NCI-H82 (cell line): ENCODE measurements around the gene MAPK9.

Experiments
- DNase-seq: peaks from one replicate; lab custom pipeline; 2025; lab: John Stamatoyannopoulos, UW

Gene MAPK9

GRCh38 chr5:180294913-180295555 lies 3.2 kb upstream of the MAPK9 start:
- peak; percentile 44 for DNase-seq

GRCh38 chr5:180294411-180294810 lies 2.5 kb upstream of the MAPK9 start:
- DNase-seq = no peak

DNA sequence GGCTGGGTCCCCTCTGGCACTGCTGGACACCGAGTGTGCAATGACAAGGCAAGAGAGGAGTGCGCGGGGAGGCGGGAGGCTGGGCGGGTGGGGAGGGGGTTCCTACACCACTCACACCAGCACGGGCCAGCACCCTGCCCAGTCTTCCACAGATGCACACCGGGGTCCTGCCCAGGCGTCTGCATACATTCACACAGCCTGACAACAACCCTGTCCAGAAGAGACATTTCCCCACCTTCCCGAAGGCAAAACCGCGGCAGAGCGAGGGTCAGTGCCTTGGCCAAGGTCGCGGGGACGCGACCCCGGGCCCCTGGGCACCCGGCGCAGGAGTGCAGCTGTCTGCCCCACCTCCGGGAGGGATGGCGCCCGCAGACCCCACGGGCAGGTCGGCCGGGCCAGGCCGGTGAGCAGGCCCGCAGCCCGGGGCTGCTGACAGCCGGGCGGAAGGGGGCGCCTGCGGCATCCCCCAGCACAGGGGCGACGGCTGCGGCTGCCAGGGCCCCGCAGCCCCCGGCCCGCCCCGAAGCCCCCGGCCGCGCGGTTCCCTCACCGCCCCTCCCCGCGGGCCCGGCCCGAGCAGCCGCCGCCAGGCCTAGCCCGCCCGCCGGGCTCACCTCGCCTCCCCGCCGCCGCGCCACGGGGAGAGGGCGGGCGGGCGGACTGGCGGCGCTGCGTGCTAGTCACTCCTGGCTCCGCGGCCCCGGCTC lies 496 bp downstream of the MAPK9 start:
- DNase-seq = peak; percentile 23

DNA sequence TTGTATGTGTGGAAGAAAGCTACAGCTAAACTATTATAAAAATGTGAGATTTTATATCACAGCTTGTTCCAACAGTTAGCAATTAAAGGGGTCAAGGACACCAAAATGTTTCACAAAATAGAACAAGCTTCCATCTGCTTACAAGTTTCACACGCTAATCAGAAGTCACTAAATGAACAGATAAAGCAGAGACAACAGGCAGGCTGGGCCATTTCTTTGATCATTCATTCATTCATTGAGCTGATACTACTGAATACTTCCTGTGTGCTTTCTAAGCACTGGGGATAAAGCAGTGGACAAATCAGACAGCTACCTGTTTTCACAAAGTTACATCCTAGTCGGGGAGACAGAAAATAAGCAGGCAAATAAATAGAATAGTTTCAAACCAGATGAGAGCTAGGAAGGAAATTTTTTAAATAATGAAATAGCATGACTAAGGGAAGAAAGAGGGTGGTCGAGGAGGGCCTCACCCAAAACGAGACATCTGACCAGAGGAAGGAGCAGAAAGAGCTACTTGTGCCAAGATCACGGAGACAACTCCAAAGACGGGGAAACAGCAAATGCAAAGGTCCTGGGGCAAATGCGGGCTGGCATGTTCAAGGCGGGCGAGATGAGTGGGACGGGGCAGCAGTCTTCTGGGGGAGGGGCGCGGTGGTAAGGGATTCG lies 1.2 kb downstream of the MAPK9 start:
- DNase-seq = no peak

DNA sequence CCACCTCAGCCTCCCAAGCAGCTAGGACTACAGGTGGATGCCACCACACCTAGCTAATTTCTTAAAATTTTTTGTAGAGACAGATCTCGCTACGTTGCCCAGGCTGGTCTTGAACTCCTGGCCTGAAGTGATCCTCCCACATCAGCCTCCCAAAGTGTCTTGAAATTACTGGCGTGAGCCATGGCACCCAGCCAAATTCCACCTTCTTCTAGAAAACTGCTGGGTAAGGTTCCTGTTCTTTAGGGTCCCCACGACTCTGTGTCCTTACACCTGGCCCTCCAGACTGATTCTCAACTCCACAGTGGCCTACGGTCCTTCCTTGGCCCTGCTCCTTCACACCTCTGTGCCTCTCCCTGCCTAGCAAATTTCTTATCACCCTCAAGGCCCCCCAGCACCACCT lies 1.9 kb downstream of the MAPK9 start:
- DNase-seq = peak; percentile 3

GRCh38 chr5:180289433-180289832 lies 2.5 kb downstream of the MAPK9 start:
- no peak for DNase-seq

DNA sequence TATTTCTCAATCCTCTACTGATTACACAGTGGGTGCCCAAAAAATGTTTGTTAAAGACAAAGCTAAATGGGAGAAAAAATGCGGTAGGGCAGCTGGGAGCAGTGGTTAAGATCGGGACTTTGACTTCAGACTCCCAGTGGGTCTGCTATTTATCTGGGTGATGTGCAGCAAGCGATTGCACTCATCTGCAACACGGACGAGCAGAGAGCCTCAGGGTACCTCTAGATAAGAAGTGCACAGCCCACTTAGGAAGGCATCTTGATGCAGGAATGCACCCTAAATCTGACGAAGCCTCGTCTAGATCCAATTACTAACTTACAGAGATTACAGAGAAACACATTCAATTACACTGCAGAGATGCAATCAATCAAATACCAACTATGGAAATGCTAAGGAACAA lies 4.0 kb downstream of the MAPK9 start:
- DNase-seq = peak; percentile 17

- no peak for DNase-seq
These were observed 4.5 kb downstream of the MAPK9 start for GRCh38 chr5:180287404-180287803.

DNA sequence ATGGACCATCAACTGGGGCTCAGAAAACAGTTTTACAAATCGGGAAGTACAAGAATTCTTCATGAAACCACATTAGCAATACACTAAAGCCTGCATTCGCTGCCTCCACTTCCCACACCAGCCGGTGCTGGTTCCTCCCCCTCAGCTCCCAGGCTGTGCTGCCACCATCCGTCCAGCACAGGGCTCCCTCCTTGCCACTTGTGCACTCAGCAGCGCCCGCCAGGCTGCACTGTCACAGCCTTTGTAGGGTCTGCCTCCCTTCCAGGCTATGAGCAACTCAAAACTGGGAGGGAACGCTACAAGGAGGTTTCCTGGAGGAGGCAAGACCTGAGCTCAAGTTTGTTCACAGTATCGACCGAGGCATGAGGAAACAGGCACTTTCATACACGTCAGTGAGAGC lies 7.7 kb downstream of the MAPK9 start:
- no peak for DNase-seq

DNA sequence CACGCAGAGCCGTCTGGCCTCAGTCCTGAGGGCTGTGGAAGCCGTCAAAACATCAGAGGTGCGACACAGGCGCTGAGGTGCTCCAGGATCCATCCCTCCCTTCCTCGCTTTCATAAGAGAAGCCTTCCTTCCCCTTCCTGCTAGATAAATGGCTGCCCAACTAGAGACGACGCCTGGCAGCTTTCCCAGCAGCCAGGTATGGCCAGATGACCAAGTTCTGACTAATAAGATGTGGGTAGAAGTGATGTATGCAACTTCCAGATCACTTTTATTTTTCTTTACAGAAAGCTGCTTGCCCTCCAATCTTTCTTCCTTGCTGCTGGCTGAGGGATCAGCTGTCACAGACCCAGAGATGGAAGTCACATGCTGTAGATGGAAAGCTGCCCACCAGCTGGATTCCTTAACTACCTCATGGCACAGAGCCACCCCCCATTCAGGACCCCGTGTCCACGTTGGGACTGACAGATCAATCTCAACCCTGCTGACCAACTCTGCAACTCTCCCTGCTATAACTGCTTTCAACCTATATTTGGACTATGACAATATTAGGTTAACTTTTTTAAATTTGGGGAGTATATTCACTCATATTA lies 8.8 kb downstream of the MAPK9 start:
- DNase-seq = no peak

DNA sequence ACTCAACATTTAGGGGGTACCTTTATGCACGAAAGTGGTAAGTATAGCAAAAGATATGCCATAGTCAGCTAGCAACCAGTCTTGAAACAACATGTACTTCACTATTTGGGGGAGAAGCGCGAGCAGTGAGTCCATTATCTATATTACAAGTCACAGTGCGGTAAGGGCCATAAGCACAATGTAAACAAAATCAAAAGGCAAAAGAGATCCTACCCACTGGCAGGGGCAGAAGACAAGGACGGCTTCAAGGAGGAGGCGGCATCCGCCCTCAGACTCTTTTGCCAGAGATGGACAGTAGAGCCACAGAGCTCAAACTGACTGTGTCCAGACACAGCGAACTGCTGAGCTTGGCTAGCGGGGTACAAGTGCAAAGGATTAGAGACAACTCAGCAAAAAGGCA lies 9.6 kb downstream of the MAPK9 start:
- DNase-seq = no peak

GRCh38 chr5:180281706-180282105 lies 10.2 kb downstream of the MAPK9 start:
- DNase-seq = no peak

DNA sequence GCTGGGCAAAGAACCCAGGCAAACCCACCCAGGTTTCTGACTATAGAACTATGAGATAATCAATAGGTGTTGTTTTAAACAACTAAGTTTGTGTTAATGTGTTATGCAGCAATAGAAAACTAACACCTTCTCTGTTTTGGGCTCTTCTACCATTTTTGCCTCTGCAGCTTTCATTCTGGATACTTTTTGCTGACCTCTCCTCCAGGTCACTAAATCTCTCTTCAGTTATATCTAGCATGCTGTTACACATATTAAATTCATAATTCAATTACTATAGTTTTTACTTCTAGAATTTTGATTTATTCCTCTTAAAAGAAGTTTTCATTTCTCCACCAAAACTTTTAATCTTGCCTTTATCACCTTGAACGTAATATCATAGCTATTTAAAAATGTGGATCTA lies 17.2 kb downstream of the MAPK9 start:
- no peak for DNase-seq

GRCh38 chr5:180271221-180271620 lies 20.7 kb downstream of the MAPK9 start:
- DNase-seq = no peak

- no peak for DNase-seq
These were observed 32.6 kb downstream of the MAPK9 start for GRCh38 chr5:180259260-180259611.

- DNase-seq = no peak
These were observed 38.7 kb downstream of the MAPK9 start for GRCh38 chr5:180253036-180253824.

DNA sequence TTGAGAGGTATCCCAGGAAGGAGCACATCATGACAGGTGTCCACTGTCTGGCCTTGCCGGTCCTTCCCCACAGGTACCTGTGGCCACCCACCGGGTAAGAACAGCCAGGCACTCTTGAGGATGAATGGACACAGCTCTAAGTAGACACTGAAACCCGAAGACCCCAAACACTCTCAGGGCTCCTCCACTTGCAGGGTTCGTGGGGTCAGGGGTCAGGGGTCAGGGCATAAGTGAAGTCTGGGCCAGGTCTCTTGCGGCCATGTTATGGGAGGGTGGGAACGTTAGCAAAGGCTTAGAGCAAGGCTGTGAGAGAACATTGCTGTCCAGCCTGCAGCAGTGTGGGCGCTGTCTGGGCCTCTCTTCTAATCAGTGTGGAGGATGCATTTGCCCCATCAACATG lies 40.0 kb downstream of the MAPK9 start:
- DNase-seq = no peak

DNA sequence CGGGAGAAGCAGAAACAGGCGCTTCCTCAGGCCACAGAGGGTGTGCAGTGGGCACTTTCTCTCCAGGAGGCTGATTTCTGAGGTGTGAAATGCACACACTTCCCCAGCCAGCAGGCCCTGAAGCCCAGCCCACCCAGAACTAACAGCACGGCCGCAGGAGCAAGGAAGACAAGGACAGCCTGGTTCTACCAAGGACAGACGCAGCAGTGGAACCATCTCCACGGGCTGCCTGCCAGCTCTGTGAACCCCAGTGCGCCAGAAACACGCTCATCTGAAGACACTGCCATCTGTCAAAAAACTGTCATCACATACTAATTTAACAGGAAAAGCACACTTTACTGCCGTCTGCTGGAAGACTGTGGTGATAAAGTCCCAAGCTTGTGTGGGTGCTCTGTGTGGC lies 40.7 kb downstream of the MAPK9 start:
- DNase-seq = no peak

DNA sequence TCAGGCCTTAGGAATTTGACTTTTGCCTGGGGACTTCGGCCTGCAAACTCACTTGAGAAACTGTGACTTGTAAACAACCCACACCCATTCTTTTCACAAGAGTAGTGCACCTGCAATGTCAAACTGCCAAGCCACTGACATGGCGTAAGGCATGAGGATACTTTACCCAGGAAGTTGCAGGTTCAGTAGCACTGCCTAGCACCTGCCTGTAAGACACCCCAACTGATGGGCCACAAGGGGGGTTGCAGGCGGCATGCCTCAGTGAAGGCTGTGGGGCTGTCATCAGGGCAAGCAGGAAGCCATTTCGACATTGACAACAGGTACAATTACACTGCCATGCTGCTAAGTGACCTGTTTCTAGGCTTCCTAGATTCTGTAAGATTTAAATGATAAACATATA lies 41.6 kb downstream of the MAPK9 start:
- DNase-seq = no peak

DNA sequence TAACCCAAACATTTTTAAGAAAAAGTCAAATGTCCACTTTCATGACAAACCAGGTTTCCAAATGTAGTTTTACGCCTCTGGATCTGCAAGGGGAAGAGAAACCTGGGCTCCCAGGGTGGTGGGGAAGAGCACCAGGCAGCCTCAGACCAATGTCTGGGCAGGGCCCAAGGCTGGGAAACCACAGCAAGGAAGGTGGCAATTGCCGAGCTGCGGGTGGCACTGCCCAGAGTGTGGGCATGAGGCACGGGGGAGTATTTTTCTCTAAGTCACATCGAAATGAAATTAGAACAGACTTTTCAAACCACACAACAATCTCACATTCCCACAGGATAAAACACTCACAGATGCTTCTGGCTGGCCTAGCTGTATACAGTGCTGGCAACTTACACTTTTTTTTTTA lies 50.3 kb downstream of the MAPK9 start:
- DNase-seq = no peak

- DNase-seq = no peak
These were observed 53.3 kb downstream of the MAPK9 start for GRCh38 chr5:180238631-180239030.

DNA sequence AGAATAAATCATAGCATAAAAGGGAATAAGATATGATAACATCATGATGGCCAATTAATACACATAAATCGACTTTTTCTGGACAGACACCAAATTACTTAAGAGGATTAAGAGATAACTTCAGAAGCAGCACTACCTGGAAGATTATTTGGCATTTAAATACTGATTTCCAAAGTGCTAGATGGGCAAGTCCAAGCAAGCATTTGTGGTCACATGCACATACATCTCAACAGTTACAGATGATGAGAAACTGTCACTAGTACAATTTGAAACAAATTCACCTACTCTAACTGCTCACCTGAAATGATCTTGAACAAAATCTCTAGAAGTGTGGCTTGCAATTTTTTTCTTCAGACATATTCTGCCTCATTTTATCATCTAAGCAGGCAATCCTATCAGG lies 56.0 kb downstream of the MAPK9 start:
- DNase-seq = no peak
